Measurements from ENCODE around the gene KCNQ1OT1. TPM values are rescaled to one million over a fixed set of nuclear protein-coding genes. Genes with fewer than 3 reads are reported as not detected.

Gene KCNQ1OT1
- total RNA-seq, 1 donor from 2014 or later = 2.5 TPM

- DNase-seq (ENCODE audit: low read depth) = no peak
Observed at GRCh38 chr11:2737226-2737590, 37.4 kb upstream of the KCNQ1OT1 start.

DNA sequence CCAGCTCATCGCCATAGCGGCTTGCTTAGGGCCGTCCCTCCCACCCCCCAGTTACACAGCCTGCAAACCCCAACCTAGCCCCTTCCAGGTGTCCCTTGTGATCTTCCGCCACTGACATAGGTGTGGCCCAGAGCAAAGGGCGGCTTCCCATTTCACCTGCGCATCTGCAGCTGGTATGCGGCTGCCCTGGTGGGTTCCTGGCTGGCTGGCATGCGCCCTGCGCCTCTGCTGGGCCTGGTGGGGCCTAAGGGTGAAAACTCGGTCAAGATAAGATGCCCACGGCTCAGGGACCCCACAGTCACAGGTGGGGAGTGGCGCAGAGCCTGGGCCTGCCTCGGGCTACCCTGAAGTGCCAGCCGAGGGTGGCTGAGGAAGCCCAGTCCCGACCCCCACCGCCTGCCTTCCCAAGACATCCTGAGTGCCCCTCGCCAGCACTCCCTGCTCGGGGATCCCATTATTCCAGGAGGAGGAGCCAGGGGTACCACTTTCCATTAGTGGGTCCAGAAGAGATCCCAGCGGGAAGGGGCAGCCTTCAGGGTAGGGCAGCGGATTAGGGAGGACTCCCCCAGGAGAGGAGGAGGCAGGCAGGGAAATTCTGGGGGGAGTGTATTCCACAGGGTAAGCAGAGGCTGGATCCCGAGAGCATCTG, 36.9 kb upstream of the KCNQ1OT1 start:
- DNase-seq (ENCODE audit: low read depth) = no peak

DNA sequence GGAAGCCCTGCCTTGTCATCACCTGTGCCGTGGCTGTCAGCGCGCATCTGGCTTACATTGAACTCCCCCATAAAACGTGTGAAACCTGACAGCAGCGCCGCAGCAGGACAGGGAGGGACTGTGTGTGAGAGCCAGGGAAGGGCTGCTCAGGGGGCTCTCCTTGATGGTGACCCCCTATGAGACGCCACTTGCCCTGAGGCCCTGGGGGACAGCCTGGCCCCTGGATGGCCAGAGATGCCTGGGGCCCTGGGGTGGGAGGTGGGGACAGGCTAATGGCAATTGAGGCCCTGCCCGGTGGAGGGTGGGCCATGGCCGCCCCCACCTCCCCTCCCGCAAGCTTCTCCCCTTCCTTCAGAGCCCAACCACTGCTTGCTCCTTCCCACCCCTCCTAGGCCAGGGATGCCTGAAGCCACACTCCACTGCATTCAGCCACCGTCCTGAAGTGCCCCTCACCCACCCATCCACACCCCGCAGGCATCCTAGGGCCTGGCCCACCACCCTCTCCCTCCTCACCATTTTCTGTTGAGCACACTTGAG, 35.3 kb upstream of the KCNQ1OT1 start:
- no peak for DNase-seq (ENCODE audit: low read depth)

GRCh38 chr11:2734181-2735052, 34.6 kb upstream of the KCNQ1OT1 start:
- no peak for DNase-seq (ENCODE audit: low read depth)

GRCh38 chr11:2732940-2733628, 33.3 kb upstream of the KCNQ1OT1 start:
- no peak for DNase-seq (ENCODE audit: low read depth)

GRCh38 chr11:2732261-2732939, 32.6 kb upstream of the KCNQ1OT1 start:
- no peak for DNase-seq (ENCODE audit: low read depth)

DNA sequence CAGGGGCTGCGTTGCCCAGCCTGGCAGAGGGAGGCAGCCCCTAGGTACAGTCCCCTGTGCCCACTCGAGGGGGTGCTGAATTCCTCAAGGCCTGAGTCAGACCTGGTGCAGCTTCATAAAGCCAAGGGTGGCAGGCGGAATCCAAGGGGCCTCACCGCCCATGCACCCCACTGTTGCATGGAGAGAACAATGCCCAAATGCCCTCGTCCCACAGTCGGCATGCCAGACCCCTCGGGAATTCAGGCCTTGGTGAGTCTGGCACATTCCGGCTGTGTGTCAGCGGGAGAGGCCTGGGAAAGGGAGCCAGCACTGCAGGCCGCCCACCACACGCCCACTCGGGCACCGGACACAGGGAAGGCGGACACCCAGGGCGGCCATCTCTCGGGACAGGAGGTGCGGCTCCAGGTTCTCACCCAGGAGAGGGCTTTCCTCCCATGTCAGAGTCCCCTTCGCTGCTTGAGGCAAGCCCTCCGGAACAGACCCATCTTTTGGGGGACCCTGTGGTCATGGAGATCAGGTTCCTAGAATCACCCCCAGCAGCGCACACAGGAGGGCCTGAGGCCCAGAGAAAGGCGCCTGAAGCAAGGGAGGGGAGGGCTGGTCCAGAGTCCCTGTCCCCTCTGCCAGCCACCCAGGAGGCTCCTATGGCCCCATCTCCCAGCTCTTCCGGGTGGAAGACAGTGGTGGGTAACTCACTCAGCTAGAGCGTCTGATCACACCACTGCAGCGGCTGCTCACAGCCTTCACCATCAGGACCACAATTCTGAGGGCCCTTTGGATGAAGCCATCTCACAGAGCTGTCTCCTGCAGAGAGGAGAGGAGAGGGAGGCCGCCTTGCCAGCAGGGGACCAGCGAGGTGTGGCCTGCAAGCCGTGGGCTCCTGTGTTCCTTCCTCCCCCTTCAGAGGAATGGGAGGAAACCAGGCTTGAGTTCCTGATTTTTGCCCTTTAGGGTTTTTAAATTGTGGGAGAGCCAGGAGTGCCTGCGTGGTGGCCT, 31.6 kb upstream of the KCNQ1OT1 start:
- DNase-seq (ENCODE audit: low read depth) = peak; percentile 45

DNA sequence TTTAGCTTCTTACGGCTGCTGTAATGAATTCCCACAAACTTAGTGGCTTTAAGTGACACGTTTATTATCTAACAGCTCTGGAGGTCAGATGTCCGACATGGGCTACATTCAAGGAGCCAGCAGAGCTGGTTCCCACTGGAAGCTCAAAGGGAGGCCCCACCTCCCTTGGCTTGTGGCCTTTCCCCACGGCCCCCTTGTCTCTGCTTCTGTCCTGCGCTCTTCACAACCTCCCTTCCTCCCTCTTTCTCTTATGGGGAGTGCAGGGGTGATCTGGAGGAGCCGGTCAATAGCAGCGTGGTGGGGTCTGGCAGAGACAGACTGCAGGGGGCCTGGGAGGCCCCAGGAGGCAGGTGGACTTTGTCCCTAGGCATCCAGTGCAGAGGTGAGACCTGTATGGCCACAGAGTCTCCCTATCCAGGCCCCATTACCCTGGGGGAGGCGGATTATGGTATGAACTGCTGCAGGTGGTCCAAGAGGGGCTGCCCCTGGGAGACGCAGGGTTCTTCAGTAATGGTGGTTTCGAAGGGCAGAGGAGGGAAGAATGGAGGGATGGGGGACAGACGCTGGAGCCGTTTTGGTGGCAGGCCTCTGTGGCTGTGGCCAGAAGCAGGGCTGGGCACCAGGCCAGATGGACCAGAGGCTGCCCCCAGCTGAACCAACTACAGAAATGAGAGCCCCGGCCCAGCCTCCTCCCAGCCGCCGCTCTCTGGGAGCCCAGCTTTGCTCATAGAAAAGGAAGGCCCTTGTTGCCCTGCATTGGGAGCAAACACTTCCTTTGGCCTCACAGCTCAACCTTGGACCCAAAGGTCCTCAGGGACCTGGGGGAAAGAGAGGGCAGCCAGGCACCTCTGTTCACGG, 30.7 kb upstream of the KCNQ1OT1 start:
- peak; percentile 10 for DNase-seq (ENCODE audit: low read depth)

DNA sequence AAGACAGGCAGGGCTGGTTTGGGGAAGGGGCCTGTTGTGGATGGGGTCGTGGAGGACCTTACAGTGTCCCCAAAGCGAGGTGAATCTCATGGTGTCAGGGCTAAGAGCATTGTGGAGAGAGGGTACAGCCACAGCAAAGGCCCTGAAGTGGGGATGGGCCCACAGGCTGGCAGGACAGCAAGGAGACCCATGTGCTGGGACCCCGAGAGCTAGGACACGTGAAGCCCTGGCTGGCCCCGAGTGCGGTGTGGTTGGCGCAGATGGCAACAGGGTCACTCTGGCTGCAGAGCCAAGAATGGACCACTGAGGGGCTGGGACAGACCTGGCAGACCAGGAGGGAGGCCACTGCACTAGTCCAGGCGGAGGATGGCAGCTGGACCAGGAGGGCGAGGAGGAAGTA, 30.0 kb upstream of the KCNQ1OT1 start:
- no peak for DNase-seq (ENCODE audit: low read depth)

DNA sequence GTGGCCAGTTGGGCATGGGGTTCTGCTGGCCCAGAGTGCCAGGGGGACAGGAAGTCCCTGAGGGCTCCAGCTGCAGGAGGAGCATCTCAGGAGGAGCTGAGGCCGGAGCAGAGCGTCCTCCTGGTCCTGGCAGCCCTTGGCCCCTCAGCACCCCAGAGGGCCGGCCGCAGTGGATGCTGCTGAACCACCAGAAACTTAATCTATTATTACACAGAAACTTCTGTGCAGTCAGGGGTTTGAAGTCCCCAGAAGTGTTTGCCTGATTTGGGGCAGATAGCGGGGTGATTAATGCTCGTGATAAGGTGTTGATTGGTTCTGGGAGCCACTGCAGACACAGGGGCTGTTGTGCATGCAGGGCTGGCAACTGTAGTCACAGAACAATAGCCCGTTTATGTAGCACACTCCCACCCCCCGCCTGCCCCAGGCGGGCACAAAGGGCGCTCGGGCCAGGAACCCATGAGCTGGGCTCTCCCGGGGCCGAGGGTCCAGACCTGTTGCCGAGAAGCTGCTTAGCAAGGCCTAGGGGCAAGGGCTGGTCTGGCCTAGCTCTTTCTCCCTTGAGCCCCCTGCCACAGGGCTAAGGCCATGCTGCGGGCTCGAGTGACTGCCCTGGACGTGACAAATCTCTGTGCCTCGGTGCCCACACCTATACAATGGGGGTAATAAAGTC, 29.0 kb upstream of the KCNQ1OT1 start:
- no peak for DNase-seq (ENCODE audit: low read depth)

DNA sequence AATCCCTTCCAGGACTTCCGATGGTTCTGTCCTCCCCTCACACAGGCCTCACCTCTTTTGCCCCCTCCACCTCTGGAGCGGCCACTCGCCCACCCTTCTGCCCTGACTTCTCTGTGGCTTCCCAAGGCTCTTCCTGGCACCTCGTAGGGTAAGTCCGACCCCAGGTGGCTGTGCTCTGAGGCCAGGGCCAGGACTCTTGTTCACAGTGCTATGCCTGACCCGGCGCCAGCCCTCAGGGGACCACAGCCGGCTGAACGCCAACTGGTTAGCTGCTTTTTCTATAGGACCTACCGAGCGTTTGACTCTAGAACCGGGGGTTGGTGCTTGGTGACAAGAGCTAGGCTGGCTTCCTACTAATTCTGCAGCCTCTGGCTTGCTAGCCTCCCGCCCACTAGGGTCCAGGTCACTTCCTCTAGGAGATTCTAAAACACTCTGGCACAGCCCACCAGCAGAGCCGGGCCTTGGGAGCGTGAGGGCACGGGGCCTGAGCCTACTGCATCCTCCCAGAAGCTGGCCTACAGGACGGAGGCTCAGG, 28.4 kb upstream of the KCNQ1OT1 start:
- DNase-seq (ENCODE audit: low read depth) = no peak

- peak; percentile 10 for DNase-seq (ENCODE audit: low read depth)
Observed at GRCh38 chr11:2726964-2727363, 27.2 kb upstream of the KCNQ1OT1 start.

DNA sequence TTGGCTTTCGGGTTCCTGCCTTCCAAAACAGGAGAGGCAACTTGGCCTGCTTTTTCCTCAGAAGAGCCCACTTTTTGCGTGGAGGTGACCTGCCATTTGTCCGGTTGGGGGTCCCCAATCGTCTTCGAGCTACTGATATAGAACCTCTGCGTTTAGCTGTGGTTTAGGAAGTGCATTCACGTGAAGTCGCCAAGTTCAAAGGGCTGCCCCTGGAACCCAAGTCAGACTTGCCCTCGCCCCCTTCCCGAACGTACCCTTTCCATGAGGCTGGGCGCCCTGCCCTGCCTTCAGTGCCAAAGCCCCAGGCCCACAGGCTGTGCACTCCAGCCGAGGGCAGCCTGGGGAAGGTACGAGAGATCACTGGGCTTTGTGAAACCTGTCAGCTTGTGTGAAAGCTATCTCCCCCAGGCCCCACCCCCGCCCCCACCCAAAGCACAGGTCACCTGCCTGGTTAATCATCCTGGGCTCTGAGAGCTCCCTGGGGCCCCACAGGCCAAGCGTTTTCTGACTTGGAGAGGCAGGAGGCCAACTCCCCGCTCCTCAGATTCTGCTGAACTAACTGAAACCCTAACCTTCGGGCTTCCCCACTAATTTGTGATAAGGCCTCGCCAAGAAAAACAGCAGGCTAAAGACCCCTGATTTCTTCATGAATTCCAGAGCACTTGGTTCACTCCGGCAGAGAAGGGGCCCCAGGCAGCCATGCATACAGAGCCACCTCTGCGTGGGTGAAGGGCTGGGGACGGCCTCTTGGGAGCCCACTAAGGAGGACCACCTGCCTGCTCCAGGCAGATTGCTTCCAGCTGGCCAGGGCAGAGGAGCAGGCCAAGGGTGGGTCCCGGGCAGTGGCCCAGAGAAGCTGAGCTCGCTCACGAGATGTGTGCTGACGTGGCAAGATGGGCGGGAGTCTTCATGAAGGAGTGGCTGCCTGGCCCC, 25.8 kb upstream of the KCNQ1OT1 start:
- DNase-seq (ENCODE audit: low read depth) = peak; percentile 41

GRCh38 chr11:2724653-2725367, 25.0 kb upstream of the KCNQ1OT1 start:
- DNase-seq (ENCODE audit: low read depth) = peak; percentile 32

- DNase-seq (ENCODE audit: low read depth) = no peak
Observed at GRCh38 chr11:2724104-2724503, 24.3 kb upstream of the KCNQ1OT1 start.

DNA sequence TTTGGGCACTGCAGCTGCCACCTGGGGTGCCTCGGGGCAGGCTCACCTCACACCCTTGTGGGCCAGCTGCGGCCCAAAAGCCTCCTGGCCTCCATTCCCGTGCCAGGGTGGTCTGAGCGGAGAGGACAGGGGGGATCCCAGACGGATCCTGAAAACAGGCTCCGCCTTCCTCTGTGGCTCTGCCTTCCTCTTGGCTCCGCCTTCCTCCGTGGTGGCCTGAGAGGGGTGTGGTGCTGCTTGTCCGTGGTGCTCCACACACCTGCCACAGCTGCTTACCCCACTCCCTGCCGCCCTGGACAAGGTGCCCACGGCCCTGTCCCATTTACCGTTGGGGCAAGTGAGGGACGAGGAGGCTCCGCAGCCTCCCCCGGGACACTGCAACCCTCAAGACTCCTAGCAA, 23.2 kb upstream of the KCNQ1OT1 start:
- DNase-seq (ENCODE audit: low read depth) = no peak

All from myocyte (in vitro differentiated cells).